ENCODE data around the gene SLX9.
"Not testable (repeated sequence)": the region's sequence is repeated elsewhere in the genome, so short reads cannot be mapped to it uniquely, and the experiment has no call there.

The SLX9 gene

DNA sequence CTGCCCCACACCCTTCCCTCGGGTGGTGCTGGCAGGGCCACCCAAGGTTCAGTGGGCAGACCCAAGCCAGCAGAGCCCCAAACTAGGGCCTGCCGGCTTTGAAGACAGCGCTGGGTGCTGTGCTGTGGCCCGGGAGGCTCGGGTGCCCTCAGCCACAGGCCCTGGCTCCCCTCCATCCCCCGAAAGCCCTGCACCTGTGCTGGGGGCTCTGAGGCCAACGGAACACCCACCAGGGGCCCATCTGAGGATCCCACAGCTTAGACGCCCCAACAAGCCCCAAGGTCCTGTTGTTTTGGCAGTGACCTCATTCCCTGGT is 27.7 kb upstream of the SLX9 start:
- DNase-seq = no peak
- in situ Hi-C loops (cut with HindIII; ENCODE audit: low pct_ligation_motif_present, low pct_unique_long_range_greater_than_20kb, low sequenced_read_pairs) = no loop called here

DNA sequence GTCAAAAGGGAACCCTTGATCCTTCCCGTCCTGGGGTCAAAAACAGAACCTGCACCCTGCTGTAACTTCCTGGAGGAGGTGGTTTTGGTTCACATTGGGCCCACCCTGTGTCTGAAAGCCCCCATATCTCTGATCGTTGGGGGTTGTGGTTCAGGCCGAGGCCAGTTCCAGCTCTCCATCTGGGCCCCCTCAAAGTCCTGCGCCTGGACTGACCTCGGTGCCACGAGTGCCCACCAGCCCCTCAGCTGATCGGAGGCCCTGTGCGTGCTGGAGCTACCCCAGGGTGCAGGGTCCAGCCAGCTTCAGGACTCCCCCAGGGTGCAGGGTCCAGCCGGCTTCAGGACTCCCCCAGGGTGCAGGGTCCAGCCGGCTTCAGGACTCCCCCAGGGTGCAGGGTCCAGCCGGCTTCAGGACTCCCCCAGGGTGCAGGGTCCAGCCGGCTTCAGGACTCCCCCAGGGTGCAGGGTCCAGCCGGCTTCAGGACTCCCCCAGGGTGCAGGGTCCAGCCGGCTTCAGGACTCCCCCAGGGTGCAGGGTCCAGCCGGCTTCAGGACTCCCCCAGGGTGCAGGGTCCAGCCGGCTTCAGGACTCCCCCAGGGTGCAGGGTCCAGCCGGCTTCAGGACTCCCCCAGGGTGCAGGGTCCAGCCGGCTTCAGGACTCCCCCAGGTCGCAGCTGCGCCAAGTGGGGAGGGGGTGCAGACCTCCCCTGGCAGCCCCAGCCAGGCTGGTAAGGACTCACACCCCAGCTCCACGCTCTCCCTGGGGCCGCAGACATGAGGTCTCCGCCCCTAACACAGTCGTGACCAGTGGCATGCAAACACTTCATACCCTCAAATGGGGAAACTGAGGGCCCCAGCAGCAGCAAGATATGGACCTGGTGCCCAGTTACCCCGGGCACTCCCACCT is 27.1 kb upstream of the SLX9 start:
- in situ Hi-C loops (cut with HindIII; ENCODE audit: low pct_ligation_motif_present, low pct_unique_long_range_greater_than_20kb, low sequenced_read_pairs); DNase-seq: not testable (repeated sequence)

DNA sequence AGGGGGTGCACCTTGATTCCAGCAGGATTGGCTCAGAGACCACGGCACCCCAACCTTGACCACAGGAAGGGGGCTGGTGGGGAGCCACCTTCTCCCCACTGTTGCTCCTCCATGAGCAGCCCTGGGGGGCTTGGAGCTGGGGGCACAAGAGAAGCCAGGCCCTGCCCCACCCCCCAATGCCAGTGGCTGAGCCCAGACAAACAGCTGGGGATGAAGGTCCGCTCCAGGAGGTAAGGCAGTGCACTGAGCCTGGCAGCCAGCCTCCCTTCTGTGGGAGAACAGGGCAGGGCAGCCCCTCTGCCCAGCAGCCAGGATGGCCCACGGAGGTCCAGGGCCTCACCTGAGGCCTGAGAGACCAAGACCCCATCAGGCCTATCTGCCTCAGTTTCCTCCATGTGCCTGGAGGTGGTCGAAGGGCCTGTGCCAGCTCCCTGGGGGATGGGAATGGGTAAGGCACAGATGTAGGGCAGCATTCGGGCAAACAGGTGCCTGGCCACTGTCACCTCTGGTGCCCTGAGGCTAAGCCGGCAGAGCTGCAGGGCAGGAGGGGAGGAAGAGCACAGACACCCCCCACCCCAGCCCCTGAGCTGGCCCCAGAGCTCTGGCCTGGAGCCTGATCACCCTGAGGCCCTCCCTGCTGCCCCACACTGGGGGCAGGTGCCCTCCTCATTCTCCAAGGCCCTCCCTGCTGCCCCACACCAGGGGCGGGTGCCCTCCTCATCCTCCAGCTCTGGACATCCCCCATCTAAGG is 26.2 kb upstream of the SLX9 start:
- no peak for DNase-seq
- in situ Hi-C loops (cut with HindIII; ENCODE audit: low pct_ligation_motif_present, low pct_unique_long_range_greater_than_20kb, low sequenced_read_pairs) = no loop called here

- no peak for DNase-seq
- in situ Hi-C loops (cut with HindIII; ENCODE audit: low pct_ligation_motif_present, low pct_unique_long_range_greater_than_20kb, low sequenced_read_pairs) = no loop called here
These were observed 25.5 kb upstream of the SLX9 start for GRCh38 chr21:44914176-44914874.

- in situ Hi-C loops (cut with HindIII; ENCODE audit: low pct_ligation_motif_present, low pct_unique_long_range_greater_than_20kb, low sequenced_read_pairs) = no loop called here
- no peak for DNase-seq
These were observed 22.9 kb upstream of the SLX9 start for GRCh38 chr21:44916965-44917364.

DNA sequence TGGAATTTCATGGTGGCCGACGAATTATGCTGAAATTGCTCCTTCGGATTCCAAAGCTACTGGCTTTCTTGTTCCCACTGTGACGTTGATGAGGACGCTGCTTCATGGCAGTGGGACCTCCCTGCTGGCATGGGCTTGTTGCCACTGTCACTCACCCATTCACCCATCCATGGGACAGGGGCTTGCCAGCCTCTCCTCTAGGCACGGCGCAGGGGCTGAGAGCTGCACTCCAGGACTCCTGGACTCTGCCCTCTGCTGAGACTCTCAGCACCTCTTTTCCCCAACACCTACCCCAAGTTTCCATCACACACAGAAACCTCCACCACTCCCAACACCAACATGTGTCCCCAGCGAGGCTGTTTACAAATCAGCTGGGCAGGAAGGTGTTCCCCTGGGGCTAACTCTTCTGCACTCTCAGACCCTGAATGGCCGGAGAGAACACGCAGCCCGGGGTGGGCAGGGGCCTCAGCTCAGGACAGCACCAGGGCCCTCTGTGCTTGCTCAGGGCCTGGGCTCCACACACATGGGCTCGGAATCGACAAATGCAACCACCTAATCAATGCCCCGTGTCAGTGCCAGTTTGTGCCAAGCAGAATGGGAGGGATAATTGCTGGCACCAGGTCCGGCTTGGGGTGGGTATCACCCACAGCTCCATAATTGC is 22.3 kb upstream of the SLX9 start:
- in situ Hi-C loops (cut with HindIII; ENCODE audit: low pct_ligation_motif_present, low pct_unique_long_range_greater_than_20kb, low sequenced_read_pairs) = no loop called here
- no peak for DNase-seq

DNA sequence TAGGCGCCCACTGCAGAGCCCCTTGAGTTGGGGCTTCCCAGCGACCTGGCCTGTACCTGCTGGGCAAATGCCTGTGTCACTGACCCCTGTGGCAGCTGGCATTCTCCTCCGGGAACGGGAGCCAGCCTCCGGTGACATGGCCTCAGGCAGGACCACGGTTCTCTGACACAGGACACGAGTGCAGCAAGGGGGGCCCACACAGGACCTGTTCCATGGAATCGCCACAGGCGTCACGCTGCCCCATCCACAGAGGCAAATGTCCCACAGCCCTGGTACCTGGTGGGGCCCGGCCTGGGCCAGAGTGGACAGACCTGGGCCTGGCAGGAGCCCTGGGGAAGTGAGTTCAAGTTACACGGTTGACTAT is 21.7 kb upstream of the SLX9 start:
- no peak for DNase-seq
- in situ Hi-C loops (cut with HindIII; ENCODE audit: low pct_ligation_motif_present, low pct_unique_long_range_greater_than_20kb, low sequenced_read_pairs) = no loop called here

DNA sequence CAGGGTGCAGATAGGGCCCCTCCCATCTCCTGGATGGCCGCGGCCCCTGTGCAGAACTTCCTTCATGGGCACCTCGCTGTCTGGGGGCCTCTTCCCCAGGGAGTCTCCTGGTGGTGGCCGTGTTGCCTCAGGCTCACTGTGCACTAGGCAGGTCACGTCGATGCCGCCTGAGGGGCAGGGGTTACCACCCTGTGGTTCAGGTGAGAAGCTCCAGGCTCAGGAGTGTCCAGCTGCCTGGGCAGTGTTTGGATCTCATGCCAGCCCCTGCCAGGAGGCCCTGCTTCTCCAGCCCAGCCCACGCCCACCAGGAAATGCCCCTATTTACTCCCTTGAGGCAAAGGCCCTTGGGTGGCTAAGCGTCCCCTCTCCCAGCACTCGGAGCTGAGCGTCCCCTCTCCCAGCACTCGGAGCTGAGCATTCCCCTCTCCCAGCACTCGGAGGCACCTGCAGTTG is 21.2 kb upstream of the SLX9 start:
- DNase-seq = no peak
- in situ Hi-C loops (cut with HindIII; ENCODE audit: low pct_ligation_motif_present, low pct_unique_long_range_greater_than_20kb, low sequenced_read_pairs) = no loop called here

DNA sequence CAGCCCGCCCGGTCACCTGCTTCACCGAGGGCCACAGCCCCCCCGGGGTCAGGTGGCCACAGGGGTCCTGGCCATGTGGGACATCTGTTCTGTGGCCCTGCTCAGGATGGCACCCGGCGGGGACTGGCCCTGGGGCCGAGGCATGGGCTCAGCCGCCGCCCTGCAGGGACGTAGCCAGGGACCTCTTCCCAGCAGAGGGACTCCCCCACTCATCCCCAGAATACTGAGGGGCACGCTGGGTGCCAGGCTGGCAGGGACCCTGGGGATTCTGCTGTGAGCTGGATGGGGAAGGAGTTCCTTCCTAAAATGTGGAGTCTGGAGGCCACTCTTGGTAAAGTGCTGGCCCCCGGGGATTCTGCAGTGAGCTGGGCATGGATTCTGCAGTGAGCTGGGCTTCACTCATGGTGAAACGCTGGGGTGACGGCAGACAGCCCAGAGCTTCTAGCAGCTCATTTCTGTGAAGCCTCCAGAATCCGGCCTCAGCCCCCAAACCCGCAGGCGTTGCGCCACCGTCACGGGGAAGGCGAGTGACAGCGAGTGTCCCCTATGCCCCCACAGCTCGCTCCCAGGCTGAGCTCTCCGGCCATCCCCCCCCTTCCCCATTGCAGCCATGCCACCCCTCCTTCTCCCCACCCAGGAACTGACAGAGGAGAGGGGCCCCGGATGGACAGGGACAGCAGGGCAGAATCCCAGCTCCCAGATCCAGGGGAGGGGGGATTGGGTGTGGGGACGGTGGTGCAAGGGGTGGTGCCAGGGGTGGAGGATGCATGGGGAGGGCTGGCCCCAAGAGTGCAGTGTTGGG is 20.5 kb upstream of the SLX9 start:
- no peak for DNase-seq
- in situ Hi-C loops (cut with HindIII; ENCODE audit: low pct_ligation_motif_present, low pct_unique_long_range_greater_than_20kb, low sequenced_read_pairs) = no loop called here

GRCh38 chr21:44919913-44920693 is 19.7 kb upstream of the SLX9 start:
- DNase-seq = no peak
- in situ Hi-C loops (cut with HindIII; ENCODE audit: low pct_ligation_motif_present, low pct_unique_long_range_greater_than_20kb, low sequenced_read_pairs) = no loop called here

- in situ Hi-C loops (cut with HindIII; ENCODE audit: low pct_ligation_motif_present, low pct_unique_long_range_greater_than_20kb, low sequenced_read_pairs) = no loop called here
These were observed 18.9 kb upstream of the SLX9 start, which contains the start of gene ITGB2 for GRCh38 chr21:44920694-44921604. Gene ITGB2, minus strand, starts transcription at chr21:44920899. Its CDS starts 10,117 bp downstream, at chr21:44910782.

DNA sequence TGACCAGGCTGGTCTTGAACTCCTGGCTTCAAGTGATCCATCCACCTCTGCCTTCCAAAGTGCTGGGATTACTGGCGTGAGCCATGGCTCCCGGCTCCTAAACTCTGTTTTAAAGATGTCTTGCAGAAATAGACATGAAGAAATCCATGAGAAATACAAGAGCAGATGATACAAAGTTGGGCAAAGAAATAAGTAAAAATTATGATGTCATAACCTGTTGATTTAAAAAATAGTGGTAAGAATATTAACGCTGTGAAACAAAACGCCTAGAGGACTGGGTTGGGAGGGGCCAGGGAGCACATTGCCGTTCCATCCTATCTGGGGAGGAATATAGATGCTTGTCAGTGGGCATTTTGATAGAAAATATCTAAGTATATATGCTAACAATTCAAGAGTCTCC is 17.9 kb upstream of the SLX9 start:
- DNase-seq = no peak
- in situ Hi-C loops (cut with HindIII; ENCODE audit: low pct_ligation_motif_present, low pct_unique_long_range_greater_than_20kb, low sequenced_read_pairs) = no loop called here

More at GRCh38 chr21:44920694-44921604, 18.9 kb upstream of the SLX9 start, which contains the start of gene ITGB2:
- DNase-seq = no peak

DNA sequence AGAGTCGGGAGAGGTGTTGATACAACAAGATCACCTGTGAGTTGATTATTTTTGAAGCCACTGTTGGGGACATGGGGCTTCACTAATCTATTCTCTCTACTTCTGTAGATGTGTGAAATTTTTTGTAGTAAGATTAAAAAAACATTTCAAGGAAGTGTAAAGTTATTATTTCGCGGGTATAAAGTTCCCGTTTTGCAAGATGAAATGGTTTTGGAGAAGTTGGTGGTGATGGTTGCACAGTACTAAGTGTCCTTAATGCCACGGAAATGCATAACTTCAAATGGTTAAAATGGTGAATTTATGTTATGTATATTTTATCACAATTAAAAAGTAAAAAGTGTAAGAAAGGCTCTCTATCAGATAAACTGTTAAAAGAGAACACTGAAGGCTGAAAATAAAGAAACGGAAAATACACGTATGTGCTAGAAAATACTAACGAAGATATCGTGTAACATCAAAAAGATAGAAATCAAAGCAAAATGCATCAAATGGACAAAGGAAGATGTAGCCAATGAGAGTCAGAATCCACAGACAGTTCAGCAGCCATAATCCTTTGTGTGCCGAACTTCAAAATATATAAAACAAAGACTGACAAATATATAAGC is 16.2 kb upstream of the SLX9 start:
- in situ Hi-C loops (cut with HindIII; ENCODE audit: low pct_ligation_motif_present, low pct_unique_long_range_greater_than_20kb, low sequenced_read_pairs) = no loop called here
- DNase-seq = no peak

GRCh38 chr21:44924606-44925377 is 15.0 kb upstream of the SLX9 start:
- no peak for DNase-seq
- in situ Hi-C loops (cut with HindIII; ENCODE audit: low pct_ligation_motif_present, low pct_unique_long_range_greater_than_20kb, low sequenced_read_pairs) = no loop called here

DNA sequence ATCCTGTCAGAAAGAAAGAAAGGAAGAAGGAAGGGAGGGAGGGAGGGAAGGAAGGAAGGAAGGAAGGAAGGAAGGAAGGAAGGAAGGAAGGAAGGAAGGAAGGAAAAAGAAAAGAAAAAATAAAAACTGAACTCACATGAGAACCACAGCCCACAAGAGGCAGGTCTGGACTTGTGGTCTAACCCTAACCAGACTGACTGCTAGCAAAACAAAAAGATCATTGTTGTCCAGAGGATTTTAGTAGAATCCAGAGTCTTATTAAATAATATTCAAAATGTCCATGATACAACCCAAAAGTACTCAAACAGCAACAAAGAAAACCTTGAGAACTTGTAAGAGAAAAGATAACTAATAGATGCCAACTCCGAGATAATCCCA is 14.5 kb upstream of the SLX9 start:
- DNase-seq = no peak
- in situ Hi-C loops (cut with HindIII; ENCODE audit: low pct_ligation_motif_present, low pct_unique_long_range_greater_than_20kb, low sequenced_read_pairs) = no loop called here
